Skin of body (tissue), 2 donors: ENCODE measurements around the gene IPCEF1. TPM values are rescaled to one million over a fixed set of nuclear protein-coding genes. Genes with fewer than 3 reads are reported as not detected.

ENCODE experiments used
- DNase-seq: peaks from one replicate; lab custom pipeline; 2025; lab: John Stamatoyannopoulos, UW
- total RNA-seq: library from RNA; depleted of rRNA; stranded (reverse); fragments of >200 nt; gene quantifications from one replicate; pipeline ENCODE4 v1.2.3, GENCODE V29; 2014

IPCEF1 gene, protein sequence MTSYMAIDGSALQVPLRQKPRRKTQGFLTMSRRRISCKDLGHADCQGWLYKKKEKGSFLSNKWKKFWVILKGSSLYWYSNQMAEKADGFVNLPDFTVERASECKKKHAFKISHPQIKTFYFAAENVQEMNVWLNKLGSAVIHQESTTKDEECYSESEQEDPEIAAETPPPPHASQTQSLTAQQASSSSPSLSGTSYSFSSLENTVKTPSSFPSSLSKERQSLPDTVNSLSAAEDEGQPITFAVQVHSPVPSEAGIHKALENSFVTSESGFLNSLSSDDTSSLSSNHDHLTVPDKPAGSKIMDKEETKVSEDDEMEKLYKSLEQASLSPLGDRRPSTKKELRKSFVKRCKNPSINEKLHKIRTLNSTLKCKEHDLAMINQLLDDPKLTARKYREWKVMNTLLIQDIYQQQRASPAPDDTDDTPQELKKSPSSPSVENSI
- total RNA-seq: 2.5 TPM

DNA sequence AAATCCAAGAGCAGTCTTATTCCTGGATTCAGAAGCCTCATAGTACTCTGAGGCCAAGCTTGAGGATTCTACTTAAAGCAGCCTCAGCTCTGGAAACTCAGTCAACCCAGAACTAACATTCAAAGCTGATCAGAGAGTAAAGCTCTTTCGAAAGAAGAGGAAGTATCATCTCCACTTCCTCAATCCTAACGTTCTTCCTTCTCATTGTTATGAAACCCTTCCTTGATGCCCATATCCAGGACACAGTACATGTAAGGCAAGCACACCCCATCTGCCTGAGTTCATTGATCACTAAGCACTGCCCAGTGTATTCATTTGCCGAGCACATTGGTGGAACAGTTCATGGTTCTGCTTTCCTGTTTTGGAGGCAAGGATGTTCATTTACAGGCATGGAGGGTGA lies at the start of gene IPCEF1:
TSS of gene IPCEF1 (minus strand) at position 114 of the 400 bp plus-strand sequence. CDS start 90,856 bp downstream, outside the sequence.
- DNase-seq: no peak

DNA sequence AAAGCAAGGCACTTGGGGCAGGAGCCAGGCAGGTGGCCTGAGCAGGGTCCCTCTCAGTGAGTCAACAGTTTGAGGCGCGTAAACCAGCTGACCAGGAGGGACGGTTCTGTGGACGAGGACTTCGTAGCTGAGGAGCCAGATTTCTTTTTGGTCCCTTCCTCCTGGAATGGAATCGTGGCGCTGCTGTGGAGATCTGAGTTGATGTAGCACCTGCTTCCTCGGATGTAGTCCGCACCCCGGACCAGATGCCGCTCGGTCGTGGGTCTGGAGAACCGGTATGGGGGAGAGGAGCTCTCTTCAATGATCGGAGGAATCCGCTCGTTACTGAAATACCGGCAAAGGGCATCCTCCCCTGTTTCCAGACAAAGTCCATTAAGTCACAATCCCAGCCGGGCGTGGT lies 49.7 kb upstream of the IPCEF1 start:
- no peak for DNase-seq

DNA sequence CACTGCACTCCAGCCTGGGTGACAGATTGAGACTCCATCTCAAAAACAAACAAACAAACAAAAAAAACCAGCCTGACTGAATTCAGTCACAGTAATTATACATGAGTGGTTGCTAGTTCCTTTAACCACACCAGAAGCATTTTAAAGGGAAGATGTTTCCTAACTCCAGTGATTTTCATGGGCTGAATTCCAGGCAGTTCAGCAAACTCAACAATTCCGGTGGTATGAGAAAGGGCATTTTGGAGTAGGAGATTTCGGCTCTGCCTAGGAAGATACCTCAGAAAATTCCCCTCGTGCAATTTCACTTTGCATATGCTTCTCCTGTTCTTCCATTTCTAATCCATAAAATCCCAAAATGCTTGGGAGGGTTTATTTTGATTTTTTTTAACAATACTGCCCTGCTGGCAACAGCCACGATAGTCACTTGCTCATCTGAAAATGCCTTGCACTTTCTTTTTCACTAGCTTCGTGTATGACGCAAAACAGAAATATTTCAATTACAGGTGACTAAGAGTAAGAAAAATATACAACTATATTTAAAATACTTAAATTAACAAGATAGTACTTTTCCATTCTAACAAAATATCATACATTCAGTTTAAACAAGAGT lies 48.3 kb upstream of the IPCEF1 start:
- DNase-seq: no peak

DNA sequence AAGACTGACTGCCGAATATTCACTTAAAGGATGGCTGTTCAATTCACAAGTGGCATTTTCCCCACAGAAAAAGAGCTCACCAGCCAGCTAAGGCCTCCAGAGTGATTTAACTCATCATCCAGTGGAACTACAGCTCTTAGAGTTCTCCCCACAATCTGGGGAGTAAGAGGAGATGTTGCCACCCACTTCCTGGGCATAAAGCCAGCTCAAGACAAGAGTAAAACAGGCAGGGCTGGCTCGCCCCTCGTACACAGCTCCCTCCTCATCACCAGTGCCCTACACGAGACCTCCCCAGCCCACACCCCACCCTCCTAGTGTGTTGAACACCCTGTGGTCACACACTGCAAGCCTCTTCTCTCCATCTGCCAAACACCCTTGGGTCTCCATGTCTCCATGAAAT lies 47.2 kb upstream of the IPCEF1 start:
- no peak for DNase-seq

DNA sequence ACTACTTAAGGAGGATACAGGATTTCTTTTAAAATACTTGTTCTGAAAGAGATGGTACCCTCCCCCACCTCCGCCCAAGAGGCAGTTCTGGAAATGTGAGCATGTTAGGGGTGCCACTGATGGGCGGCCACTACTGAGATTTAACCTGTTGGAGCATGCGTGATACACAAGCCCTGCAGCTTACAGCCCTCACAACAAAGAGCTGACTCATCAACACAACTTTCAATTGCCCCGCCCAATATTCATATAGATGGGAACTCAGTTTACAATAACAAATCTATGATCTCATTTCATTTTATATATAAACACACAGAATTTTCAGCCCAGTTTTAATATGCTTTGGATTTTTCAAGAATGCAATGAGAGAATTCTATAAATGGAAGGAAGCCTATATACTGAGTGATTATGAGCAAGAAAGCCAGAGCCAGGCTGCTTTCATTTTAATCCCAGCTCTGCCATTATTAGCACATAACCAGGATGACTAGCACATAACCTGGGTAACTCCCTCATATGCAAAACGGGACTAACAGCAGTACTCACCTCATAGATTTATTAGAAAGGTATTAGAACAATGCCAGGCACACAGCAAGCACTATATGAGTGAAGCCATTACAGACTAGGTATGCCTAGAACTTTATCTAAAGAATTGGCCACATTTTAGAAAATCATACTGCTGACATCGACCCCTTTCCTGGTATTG lies 45.6 kb upstream of the IPCEF1 start:
- DNase-seq: peak; percentile 7

DNA sequence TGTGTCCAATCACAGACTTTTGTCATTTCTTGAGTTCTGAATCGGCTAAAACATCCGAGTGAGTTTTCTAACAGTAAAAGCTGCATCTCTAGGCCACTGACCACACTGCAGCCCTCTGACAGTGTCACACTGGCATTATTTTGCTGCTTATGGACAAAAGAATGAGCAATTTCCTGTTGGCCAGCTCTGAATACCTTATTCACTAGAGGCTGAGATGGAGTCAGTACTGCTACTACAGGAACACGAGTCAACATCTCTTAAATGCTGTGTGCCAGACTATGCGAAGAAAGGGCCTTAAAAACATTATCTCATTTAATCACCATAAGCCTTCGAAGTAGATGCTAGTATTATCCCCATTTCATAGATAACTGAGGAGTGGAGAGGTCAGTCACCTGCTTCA lies 42.5 kb upstream of the IPCEF1 start:
- DNase-seq: no peak

DNA sequence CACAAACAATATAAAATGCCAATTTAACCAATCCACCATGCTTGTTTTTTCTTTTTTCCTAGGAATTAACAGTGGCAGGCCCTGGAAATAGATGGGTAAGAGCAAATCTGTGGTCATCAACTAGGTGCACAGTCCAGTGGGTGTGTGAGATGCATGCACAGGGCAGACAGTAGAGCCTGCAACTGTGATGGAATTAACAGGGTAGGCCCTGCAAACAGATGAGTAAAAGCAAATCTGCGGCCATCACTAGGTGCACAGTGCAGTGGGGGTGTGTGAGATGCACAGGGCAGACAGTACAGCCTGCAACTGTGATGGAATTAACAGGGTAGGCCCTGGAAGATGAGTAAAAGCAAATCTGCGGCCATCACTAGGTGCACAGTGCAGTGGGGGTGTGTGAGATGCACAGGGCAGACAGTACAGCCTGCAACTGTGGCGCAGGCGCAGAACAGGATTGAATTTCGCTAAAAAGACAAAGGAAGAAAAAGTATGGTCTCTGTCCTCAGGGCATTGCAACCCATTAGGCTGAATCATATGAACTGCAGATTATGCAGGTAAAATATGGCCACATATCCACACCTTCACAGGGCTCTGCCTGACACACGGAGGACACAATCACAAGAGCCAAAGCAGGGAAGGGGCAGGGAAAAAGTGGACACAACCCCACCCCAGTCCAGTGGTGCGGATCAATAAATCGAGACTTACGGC lies 41.0 kb upstream of the IPCEF1 start:
- no peak for DNase-seq

DNA sequence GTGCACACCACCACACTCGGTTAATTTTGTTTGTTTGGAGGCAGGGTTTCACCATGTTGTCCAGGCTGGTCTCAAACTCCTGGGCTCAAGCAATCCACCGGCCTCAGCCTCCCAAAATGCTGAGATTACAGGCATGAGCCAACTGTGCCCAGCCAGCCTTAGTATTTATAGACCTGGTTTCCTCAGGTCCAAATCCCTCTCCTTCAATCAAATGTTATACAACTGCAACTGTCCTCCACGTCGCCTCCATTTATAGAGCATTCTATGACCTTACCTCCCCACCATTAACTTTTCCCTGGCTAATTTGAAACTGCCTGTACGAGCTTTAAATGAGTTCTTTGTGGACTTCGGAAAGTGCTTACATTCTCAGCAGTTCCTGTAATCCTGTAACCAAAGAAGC lies 39.3 kb upstream of the IPCEF1 start:
- no peak for DNase-seq

DNA sequence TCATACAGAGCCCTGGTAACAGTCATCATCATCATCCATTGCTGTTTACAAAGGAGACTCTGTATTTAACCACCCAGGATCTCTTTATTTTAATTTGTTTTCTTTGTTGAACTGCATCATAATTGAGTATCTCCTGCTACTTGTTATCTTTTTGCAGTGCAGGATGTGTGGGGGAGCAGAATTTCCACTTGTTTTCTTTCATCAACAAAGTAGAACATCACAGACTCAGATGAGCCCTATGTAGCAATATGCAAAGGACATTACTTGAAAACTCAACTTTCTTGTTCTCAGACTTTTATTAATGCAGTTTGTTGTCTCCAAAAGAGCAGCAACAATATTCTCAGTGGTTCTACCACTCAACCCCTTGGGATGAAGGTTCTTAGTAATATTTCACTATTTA lies 38.7 kb upstream of the IPCEF1 start:
- DNase-seq: no peak

DNA sequence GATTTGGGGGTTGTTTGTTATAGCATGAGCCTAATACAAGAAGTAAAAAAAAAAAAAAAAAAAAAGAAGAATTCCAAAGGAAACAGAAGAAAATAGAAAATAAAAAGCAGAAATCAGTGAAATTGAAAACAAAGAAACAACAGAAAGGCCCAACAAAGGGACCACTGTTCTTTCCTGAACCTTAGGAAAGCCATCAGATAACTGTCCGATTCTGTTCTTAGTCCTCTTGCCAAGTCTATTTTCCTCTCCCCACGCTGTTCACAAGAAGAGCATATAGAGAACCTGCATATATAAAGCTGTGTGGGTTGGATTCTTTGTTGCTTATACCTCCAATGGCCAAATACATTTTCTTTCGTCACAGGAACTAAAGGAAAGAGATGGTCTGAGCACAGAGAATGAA lies 38.0 kb upstream of the IPCEF1 start:
- DNase-seq: no peak

DNA sequence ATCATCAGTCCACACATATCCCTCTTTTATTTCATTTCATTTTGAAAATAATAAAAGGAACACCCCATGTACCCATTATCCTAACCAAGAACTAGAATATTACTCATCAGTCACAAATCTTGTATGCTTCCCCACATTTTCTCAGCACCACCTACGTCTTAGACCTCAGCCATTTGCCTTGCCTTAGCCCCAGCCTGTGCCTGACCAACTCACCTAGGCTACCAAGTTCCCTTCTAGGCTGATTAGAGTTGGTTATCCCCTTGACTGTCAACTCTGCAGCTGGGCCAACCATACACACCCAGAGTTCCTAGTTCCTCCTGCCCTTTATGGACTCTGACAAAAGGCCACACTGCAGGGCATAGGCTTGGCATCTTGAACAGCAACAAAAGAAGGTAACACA lies 33.4 kb upstream of the IPCEF1 start:
- no peak for DNase-seq

DNA sequence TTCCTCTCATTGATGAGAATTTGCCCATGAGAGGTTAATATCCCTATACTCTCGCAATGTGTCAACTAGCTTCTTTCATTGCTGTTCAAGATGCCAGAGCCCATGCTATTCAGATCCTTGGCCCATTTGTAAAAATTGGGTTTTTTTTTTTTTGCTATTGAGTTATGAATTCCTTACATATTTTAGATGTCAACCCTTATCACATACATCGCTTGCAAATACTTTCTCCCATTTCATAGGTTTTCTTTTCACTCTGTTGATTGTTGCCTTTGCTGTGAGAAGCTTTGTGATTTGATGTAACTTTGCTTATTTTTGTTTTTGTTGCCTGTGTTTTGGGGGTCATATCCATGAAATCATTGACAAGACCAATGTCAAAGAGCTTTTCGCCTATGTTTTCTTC lies 32.2 kb upstream of the IPCEF1 start:
- DNase-seq: no peak

DNA sequence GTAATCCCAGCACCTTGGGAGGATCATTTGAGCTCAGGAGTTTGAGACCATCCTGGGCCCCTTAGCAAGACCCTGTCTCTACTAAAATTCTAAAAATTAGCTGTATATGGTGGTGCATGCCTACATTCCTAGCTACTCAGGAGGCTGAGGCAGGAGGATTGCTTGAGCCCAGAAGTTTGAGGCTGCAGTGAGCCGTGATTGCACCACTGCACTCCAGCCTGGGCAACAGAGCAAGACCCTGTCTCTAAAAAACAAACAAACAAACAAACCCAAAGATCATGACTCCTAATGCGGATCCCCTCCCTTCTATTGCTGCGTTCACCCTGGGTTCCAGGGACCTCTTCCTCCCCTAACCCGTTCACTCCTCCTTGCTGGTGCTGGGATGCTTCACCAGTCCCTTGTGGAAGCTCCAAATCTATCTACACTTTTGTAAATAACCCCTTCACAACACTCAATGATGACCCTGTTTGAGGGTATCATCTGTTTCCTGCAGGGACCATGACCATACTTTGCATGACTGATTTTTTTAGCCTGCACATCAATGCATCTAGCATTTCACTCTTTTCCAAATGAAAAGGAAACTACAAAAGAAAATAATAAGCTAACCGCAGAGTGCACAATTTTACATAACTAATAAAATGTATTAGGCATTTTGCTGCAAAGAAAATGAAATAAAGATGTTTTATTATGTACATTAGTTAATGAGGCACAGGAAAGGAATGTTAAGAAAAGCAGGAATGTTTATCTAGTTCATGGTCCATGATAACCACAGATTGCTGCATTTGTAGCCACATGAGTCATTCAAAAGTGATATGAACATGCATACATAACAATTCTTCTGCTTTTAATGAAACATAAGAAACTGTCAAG lies 30.5 kb upstream of the IPCEF1 start:
- DNase-seq: peak; percentile 27

DNA sequence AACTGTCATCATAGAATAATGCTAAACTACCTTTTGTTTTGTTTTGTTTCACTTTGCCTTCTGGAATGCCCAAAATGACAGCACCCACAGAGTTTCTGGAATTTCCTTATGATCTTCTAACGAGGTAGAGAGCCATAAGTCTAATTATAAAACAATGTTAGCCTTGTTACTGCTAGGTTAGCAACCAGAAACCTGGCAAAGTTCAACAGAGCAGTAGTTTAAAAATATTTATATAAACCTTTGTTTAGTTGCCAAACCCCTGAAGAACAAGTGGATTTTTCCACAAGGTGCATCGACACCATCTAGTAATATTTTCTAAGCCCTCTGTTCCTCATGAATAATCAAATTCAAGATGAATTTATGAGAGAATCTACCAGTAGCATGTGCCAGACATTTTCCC lies 27.6 kb upstream of the IPCEF1 start:
- DNase-seq: no peak

DNA sequence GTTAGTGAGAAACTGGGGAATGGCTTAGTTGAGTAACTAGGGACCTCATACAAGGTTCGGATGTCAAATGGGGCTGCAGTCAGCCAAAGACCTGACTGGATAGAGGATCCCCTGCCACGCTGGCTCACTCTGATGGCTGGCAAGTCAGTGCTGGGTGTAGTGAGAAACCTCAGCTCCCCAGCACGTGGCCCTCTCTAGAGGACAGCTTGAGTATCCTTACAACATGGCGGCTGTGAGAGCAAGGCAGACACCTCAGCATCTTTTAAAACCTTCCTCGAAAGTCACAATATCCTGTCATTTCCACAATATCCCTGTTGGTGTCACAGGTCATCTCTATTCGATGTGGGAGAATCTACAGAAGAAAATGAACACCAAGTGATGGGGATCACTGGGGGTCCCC lies 26.7 kb upstream of the IPCEF1 start:
- no peak for DNase-seq

DNA sequence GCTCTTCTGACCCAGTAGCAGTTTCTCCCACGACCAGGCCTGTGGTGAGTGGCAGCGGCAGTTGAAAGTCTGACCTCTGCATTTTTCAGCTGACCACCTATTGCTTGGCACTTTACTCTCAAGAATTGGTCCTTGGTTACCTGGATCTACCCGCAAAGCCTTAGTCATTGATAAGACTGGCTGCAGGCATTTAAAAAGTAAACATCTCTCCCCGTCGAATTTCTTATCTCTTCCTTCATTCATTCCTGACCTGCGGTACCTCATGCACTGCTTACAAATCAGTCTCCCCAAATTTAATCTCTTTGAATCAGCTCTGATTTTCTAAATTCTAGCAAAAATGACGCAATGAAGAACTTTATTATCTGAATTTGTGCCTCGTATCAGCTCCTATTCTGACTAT lies 26.1 kb upstream of the IPCEF1 start:
- DNase-seq: no peak

DNA sequence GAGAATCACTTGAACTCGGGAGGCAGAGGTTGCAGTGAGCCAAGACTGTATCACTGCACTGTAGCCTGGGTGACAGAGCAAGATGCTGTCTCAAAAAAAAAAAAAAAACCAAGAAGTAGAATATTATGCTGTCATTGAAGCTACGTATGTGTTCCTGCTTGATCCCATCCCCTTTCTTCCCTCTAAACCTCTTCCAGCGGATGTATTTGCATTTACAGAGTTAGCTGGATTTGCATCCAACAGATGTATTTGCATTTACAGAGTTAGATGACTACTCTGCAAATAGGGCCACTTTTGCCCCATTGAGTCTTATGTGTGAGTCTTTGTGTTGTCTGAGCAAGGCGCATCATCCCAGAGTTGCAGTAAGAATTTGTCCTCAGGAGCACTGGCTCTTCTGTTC lies 24.9 kb upstream of the IPCEF1 start:
- no peak for DNase-seq

DNA sequence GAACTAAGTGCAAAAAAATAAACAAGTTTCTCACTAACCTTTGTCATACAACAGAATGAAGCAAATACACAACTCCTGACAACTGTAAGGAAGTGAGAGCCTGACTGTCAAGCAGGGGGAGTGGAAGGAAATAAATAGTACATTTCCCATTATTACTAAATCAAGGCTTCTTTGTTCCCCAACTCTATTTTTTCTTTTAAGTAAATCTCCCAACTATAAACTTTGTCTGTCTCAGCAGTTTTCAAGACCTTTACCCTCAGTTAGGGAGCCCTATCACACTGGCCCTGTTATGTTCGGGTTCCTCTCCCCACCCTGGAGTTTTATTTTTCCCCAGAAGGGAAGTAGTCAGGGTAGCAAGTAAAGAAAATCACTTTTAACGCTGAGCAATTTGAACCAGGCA lies 24.1 kb upstream of the IPCEF1 start:
- DNase-seq: peak; percentile 4

DNA sequence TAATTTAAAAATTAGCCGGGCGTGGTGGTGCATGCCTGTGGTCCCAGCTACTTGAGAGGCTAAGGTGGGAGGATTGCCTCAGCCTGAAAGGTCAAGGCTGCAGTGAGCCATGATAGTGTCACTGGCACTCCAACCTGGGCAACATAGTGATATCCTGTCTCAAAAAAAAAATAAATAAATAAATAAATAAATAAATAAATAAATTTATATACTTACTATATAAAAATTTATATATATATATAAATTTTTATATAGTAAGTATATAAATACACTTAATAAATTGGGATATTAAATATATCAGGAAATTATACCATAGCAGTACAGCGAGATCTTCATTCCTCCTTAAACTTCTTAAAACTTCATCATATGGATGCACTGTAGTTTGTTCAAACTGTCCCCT lies 23.0 kb upstream of the IPCEF1 start:
- no peak for DNase-seq

DNA sequence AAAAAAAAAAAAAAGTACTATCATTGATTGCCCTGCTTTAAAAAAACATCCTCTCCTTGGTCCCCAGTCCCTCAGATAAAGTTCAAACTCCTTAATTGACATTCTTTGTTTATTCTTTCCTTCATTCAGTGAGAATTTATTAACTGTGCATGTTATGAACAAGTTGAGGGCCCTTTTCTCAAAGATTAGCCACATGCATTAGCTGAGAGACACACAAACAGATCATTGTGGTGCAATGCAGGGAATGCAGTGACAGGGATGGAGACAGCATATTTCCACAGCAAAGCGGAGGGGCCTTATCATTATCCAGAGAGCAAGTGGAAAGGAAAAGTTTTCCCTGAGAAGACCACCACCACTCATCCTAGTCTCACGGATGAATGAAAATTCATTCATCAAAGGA lies 21.9 kb upstream of the IPCEF1 start:
- DNase-seq: no peak

DNA sequence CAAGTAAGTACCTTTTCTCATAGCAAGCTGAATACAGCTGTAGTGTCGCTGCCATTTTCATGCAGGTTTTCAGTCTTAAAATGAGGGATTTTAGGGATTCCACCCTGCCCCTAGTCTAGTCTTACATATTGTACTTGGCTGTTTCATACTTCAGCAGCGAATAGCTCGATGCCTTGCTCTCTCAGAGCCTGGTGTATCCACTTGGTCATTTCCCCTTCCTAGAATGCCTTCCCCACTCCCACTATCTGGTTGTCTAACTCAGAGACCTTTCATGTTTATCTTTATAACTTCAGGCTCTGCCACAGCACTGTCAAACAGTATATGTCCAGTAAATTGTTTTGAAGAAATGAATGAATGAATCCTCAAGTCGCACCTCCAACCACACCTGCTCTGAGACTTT lies 21.1 kb upstream of the IPCEF1 start:
- DNase-seq: no peak
